Gastroesophageal sphincter (tissue), 3 donors: ENCODE data around the gene RGS5.

Source experiments
- CTCF ChIP-seq, 4 experiments: fragments of 200-600 bp in 2 of 4; fragments of 450-650 bp in 2 of 4; sonication (generic) in 1 of 4; IDR thresholded peaks; one replicate each; pipeline ENCODE4 v1.5.1; 2017 to 2019; ENCODE audit warnings: antibody characterized with exemption in 4 of 4, mild to moderate bottlenecking in 2 of 4, moderate library complexity in 2 of 4
- EP300 ChIP-seq: sonication (generic); formaldehyde crosslinking; IDR thresholded peaks from one replicate; pipeline ENCODE4 v1.6.1; 2017; ENCODE audit warnings: antibody characterized with exemption, mild to moderate bottlenecking
- POLR2A ChIP-seq, 2 donors: fragments of 450-650 bp; IDR thresholded peaks; one replicate each; pipeline ENCODE4 v1.6.1; 2017; ENCODE audit warnings: antibody characterized with exemption in 2 of 2, mild to moderate bottlenecking in 2 of 2, moderate library complexity in 1 of 2
- POLR2AphosphoS5 ChIP-seq: sonication (generic); formaldehyde crosslinking; IDR thresholded peaks from one replicate; pipeline ENCODE4 v1.6.1; 2017; ENCODE audit warnings: antibody characterized with exemption

- TF ChIP-seq CTCF (IDR thresholded peaks at IDR 0.05): no peak
- no peak for TF ChIP-seq POLR2A (IDR thresholded peaks at IDR 0.05)
- no peak for TF ChIP-seq POLR2AphosphoS5
- no peak for TF ChIP-seq EP300
Measured at GRCh38 chr1:163197022-163197421, 5.7 kb downstream of the RGS5 start.
